GM12891 (cell line): Measurements from ENCODE around the gene BABAM2.

Source experiments
- POLR2AphosphoS5 ChIP-seq: IDR thresholded peaks from 2 replicates; pipeline ENCODE4 v1.6.1; 2011; ENCODE audit warnings: low read depth, low read length, control low read depth
- POU2F2 ChIP-seq: IDR thresholded peaks from 2 replicates; pipeline ENCODE4 v1.6.1; 2011; ENCODE audit warnings: low read depth, mild to moderate bottlenecking, control low read depth, low read length, moderate library complexity

DNA sequence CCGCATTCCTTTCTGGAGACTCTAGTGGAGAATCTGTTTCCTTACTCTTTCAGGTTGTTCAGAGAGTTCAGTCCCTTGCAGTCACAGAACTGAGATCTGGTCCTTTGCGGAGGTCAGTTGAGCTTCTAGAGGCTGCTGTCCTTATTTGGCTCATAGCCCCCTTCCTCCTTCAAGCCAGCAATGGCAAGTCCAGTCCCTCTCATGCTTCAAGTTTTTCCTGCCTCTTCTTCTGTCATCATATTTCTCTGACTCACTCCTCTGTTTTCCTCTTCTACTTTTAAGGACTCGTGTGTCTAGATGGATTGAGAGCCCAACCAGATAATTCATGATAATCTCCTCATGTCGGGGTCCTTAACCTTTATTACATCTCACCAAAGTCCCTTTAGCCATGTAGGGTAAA is 328.6 kb downstream of the BABAM2 start:
- no peak for TF ChIP-seq POU2F2
- no peak for TF ChIP-seq POLR2AphosphoS5
